HG02759 (cell line): ENCODE results near the gene MTHFD2.
"Not testable (repeated sequence)": the region's sequence is repeated elsewhere in the genome, so short reads cannot be mapped to it uniquely, and the experiment has no call there.

Experiments
- ATAC-seq: cut with Tn5 transposase; IDR thresholded peaks from one replicate; pipeline ENCODE4 v1.9.1; 2021; ENCODE audit warnings: mild to moderate bottlenecking, moderate library complexity; ENCODE audit not compliant: unreplicated experiment

MTHFD2 gene

DNA sequence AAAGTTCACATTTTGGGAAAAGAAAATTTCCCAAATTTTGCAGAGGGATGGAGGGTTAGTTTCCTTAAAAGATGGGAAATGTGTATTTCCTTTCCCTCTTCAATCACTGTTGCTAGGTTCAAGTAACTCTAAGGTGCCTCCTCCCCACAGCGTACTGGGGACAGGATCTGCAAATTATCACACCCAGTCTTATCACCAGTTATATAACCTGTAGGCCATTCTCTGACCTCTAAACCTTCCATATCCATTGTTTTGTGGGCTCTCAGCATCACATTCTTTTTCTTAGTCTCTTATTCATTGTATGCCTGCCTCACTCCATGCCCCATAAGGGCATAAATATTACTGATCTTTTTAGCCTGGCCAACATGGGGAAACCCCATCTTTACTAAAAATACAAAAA lies 3.6 kb upstream of the MTHFD2 start:
- ATAC-seq: no peak

DNA sequence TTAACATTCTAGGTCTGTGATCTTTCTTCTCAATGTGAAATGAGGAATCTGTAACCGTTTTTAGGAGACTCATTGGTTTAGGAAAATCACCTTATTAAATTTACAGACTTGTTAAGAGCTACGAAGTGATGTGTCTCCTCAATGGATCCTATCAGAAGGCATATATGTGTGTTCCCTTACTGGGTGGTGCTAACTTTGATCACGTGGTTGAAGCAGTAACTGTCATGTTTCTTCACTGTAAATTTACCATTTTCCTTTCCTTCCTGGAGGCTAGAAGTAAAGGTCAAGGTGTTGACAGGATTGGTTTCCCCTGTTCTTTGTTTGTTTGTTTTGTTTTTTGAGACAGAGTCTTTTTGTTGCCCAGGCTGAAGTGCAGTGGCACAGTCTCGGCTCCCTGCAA lies 1.4 kb upstream of the MTHFD2 start:
- ATAC-seq: no peak

DNA sequence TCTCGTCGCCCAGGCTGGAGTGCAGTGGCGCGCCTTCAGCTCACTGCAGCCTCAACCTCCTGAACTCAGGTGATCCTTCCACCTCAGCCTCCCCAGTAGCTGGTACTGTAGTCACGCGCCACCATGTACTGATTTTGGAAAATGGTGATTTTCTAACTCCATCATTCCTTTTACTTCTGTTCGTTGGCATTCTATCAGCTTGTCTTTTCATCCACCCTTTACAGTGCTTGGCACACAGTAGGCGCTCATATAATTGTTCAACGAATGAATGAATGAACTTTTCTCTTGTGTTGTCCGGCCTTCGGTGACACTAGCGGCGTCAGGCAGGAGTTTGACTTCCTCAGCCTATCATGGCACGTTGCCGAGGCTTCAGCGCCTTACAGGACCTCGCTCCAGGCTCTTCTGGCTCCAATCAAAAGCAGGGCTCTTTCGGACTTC lies 373 bp upstream of the MTHFD2 start:
- ATAC-seq: no peak

DNA sequence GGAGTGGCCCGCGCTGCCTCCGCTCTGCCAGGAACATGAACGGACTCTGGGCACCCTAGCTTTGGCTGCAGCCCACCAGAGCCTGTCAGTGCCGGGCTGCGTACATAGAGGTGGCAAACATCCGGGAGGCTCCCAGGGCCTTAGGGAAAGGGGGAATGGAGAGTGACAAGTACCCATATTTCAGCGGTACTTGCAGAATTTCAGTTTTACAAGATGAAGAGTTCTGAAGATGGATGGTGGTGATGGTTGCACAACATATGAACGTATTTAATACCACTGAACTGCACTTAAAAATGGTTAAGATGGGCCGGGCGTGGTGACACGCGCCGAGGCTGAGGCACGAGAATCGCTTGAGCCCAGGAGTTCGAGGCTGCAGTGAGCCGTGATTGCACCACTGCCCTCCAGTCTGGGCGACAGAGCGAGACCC lies 873 bp downstream of the MTHFD2 start:
- ATAC-seq: no peak

DNA sequence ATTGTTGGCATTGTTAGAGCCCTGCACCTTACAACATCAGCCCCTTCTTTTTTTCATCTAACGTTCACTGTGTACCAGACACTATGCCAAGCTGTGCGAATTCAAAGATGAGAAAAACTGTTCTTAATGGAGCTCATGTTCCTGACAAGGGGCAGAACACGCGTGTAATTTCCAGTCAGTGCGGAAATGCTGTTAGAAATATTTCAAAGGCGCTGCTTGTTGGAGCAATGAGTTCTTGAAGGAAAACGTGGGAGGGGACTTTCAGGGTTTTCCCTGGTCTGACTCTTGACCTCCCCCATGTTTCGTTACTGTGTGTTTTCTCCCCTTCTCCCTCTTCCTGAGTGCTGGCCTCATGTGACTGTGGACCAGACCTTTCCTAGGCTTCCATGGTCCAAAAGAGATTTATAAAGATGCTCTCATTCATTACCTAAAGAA lies 1.5 kb downstream of the MTHFD2 start:
- ATAC-seq: no peak

DNA sequence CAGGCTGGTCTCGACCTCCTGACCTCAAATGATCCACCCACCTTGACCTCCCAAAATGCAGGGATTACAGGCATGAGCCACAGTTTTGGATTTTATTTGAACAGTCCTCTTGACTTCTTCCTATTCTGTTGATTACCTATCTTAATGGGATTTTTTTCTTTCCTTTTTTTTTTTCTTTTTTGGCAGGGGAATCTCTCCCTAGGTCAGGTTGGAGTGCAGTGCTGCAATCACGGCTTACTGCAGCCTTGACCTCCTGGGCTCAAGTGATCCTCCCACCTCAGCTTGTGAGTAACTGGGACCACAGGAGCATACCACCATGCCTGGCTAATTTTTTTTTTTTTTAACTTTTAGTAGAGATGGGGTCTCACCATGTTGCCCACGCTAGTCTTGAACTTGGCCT lies 2.8 kb downstream of the MTHFD2 start:
- ATAC-seq: no peak

DNA sequence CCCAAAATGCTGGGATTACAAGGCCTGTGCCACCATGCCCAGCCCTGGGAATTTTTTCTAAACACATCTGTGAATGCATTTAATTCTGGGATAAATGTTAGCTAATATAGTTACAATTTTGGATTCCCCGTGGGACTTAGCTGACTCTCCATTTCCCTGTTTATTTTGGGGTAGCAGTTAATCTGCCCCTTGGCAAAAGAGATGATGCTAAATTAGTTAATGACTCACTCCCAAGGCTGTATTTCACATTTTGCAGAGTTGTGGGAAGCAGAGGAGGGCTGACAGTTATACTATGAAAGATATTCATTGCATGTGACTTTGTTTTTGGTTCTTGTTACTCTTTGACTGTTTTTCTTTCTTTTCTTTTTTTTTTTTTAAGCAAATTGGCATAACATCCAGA lies 3.2 kb downstream of the MTHFD2 start:
- ATAC-seq: no peak

DNA sequence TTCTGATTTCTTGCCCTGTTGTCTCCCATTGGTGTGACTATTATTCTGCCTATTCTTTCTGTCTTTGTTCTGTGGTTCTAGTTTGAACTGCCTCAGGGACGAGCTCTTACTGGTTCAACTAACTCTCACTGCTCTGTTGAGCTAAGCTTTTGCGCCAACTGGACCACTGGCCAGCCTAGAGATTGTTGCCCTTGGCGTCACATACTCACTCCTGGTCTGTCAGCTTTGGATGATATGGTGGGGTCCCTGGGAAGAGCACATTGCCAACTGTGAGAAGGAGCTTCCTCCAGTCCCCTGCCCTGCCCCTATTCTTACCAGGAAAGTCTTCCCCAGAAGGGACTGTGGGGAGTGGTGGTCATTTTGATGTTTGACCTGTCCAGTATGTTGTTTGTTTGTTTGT lies 6.0 kb downstream of the MTHFD2 start:
- no peak for ATAC-seq

DNA sequence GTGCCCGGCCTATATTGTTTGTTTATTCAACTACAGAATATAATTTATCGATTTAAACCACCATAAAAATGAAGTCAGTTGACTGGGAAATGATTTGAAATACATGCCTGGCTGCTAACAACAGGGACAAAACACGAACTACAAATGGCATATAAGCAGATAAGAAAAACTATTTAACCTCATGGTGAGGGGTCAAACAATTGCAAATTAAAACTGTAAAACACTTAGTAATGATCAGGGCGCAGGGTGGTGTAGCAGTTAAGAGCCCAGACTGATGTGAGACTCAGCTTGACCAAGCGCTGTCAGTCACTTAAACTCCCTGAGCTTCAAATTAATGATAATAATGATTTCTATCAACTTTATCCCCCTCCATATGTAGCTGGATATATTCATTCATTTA lies 6.7 kb downstream of the MTHFD2 start:
- no peak for ATAC-seq

DNA sequence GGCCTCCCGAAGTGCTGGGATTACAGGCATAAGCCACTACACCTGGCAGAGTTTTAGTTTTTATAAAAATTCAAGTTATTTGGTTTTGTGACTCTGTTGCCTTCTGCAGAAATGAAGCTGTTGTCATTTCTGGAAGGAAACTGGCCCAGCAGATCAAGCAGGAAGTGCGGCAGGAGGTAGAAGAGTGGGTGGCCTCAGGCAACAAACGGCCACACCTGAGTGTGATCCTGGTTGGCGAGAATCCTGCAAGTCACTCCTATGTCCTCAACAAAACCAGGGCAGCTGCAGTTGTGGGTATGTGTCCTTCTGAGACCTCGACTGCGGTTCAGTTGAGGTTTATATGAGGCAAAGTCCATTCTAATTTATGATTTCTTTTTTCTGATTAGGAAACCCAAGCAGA lies 7.2 kb downstream of the MTHFD2 start:
- peak; percentile 31 for ATAC-seq

DNA sequence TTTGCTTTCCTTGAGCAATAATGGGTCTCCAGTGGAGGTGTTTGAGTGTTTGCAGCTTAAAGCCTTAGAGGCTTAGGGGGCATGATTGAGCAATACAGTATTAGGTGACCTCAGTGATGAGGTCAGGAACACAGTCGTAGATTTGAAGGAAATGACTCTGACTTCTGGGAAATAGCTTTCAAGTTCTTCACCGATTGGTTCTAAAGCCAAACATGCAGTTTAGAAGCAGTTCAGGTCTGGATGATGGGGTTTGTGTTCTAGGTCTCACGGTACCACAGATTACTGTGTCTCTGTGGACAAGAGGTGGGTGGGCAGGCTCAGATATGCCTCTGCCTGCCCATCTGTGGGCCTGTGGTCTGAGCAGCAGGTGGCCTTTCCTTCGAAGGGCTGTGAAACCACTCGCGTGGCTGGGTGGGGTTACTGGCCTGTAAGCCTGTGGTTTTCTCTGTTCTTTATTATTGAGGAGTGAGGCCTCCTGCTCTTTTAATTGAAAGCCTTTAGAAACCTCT lies 7.8 kb downstream of the MTHFD2 start:
- peak; percentile 74 for ATAC-seq

DNA sequence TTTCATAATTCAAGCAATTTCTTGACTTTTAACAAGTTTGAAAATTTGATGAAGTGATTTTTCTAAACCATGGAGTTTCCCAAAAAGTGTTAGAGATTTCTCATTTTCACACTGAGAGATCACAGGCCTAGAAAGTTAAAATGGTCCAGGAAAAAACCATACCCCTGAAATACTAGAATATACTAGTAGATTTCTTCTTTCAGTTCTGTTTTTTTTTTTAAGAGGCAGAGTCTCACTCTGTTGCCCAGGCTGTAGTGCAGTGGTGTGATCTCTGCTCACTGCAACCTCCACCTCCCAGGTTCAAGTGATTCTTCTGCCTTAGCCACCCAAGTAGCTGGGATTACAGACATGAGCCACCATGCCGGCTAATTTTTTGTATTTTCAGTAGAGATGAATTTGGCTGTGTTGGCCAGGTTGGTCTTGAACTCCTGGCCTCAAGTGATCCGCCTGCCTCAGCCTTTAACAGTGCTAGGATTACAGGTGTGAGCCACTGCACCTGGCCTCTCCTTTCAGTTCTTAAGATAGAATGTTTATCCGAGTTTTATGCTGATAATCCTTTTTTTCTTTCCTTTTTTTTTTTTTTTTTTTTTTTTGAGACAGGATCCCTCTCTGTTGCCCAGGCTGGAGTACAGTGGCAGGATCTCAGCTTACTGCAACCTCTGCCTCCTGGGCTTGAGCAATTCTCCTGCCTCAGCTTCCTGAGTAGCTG lies 14.4 kb downstream of the MTHFD2 start:
- no peak for ATAC-seq

DNA sequence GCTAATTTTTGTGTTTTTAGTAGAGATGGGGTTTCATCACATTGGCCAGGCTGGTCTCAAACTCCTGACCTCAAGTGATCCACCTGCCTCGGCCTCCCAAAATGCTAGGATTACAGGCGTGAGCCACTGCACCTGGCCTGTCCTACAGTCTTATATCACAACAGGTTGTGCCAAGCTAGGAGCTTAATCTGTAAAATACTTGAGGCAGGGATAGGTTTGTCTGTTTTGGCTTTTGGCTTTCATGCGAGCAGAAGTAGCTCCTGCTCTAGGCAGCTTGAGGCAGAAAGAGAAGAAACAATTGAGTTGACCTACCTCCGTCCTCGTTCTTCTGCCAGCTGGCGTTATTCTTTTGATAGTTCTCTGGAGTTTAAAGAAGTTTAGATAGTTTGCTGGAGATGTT lies 17.4 kb downstream of the MTHFD2 start:
- ATAC-seq: not testable (repeated sequence)

DNA sequence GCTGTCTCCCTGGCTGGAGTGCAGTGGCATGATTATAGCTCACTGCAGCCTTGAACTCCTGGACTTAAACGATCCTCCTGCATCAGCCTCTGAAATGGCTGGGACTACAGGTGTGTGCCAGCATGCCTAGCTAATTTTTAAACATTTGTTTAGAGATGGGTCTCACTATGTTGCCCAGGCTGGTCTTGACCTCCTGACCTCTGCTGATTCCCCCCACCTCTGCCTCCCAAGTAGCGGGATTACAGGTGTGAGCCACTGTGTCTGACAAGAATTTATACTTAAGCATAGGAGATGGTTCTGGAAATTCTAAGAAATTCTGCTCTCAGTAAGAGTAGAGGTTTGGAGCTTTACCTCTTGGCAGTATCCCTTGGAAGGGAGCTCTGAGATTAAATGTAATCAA lies 18.2 kb downstream of the MTHFD2 start:
- no peak for ATAC-seq

DNA sequence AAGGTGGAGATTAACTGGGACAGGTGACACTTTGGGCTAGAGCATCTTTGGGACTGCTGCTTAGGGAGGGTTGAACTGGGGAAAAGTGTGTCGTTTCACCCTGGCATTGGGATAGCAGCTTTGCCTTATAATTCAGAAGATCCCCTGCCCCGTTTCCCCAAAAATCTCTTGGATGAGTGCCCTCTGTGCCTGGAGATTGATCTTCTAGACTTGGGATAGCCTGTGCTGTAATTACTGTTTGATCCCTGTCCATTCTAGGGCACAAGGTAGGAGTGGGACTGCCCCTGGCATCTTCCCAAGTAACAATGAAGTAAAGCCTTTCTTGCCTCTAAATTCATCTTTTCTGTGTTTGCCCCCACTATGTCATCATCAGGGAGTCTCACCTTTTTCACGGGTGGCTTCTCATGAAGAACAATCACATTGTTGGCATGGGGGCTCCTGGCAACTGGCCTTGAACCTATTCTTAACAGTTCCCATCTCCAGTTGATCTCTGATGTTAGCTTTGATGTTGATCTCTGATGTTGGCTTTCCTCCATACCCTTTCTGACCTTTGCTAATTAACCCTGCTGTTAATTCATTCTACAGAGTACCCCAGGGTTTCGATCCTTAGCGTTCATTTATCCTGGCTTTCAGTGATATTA lies 21.6 kb downstream of the MTHFD2 start:
- no peak for ATAC-seq

DNA sequence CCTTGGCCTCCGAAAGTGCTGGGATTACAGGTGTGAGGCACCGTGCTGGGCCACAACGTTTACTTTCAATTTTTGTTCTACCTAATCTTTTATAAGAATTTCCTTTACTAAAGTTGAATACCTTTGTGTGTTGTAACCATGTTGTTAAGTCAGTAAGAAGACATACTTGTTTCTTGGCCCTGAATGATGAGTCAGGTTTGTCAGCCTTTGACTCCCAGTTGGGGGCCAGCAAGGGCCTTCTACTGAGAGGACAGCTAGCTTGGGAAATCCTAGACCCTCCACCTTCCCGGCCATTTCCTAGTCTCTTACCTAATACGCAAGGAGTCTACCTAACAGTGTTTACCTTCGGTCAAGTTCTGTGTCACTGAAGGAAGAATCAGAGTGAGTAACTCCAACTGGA lies 22.7 kb downstream of the MTHFD2 start:
- no peak for ATAC-seq

DNA sequence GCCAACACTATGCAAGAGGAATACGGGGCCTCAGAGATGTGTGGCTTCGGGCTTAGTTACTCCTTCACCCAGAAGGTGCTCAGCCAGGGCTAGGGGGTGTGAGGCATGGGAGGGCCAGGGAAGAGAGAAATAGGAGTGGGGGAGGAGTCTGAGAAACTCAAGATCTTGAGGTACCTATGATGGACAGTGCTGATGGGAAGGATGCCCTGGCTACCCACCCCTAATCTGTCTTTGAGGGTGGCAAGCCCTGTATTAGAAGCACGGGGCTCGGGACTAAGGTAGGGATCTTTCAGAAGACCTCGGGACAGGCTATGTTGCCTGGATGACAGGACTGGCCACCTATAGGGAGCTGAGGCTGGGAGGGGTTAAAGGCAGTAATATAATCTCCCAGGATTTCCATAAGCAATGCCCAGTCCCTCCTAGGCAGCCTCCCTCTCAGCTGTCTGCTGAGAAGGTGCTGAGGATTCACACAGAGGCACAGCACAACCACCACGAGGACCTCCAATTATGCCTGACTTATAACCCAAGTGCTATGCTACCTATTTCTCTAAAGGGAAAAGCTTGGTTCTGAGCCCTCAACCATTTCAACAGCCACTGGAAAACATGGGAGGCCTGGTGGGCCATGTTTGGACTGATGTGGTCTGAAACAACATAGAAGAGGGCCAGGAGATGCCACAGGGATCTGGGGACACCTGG lies 23.3 kb downstream of the MTHFD2 start:
- no peak for ATAC-seq

DNA sequence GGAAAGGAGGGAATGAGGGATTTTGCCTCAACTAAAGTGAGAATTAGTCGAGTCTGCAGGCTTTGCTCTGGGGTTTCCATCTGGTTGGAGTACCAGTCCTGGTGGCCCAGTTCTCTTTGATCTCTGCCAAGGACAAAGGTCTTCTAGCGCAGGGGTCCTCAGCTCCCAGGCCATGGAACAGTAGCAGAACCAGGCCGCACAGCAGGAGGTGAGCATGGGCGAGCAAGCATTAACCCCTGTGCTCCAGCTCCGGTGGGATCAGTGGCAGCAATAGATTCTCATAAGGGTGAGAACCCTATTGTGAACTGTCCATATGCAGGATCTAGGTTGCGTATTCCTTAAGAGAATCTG lies 23.9 kb downstream of the MTHFD2 start:
- ATAC-seq: no peak

DNA sequence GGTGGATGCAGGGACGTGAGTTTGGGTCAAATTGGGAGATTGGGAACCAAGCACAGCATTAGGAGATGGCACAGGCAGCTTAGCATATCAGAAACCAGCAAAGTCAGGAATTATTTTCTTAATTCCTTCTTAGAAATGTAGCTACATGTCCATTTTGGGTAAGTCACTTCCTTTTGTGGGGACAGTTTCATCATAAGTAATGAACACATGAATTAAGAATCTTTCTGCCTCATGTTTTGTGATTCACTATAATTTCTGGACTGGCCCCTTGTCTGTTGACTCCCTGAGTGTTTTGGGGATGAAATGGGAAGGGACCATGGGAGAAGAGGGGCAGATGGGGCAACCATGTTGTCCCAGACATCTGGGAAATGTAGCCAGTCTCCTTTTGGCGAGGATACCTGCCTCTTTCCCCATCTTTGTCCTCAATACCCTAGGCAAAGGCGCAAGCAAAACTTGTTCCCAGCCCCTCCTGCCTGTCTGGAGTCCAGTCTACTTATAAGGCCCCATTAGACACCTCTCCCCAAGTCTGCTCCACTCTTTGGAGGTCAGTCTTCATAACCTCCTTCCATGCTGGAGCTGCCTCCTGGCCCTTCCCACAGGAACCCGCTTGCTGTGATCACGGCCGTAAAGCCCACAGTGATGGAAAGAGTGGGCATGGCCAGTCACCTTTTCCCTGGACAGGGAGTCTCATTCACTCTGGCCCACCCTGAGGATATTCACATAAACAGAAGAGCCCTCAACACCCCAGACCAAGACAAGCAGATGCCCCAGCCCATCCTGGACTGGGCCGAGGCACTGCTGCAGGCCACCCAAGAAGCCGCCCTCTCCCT lies 25.7 kb downstream of the MTHFD2 start:
- no peak for ATAC-seq

DNA sequence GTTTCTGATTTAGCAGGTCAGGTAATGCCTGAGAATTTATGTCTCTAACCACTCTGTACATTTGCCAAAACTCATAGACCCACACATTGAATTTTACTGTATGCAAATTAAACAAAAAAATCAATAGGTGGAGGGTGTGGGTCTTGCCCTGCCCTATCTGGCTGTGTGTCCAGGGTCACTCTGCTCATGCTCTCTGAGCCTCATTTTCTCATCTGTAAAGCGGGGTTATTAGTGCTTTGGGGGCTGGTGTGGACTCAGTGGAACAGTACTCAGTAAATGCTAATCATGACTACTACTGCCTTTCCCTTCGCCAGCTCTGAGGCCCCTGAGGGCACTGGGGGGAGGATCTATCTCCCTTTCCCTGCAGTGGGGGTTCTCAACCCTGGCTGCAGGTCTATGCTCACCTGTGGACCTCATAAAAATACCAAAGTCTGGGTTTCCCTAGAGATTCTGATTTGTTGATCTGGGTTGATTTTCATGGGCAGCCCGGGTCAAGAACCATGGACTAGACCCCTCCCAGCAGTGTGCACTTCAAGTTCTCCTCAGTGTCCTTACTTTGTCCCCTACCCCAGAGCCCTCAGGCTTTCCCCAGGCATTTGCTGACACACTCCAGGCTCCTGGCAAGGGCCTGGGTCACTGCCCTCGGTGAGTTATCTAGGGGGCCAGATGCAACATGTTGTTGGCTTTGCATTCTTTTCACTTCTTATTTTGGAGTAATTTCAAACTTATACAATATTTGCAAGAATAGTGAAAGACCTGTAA lies 27.5 kb downstream of the MTHFD2 start:
- no peak for ATAC-seq
